Astrocyte (in vitro differentiated cells and primary cell): ENCODE results near the gene CAVIN1. TPM values are rescaled to one million over a fixed set of nuclear protein-coding genes. Genes with fewer than 3 reads are reported as not detected.
"Not testable (repeated sequence)": the region's sequence is repeated elsewhere in the genome, so short reads cannot be mapped to it uniquely, and the experiment has no call there.

Source experiments
- DNase-seq: peaks from one replicate; pipeline ENCODE4 v3.0.0-alpha.2; 2010; ENCODE audit warnings: low read depth
- FAIRE-seq: peaks from 2 replicates; lab custom pipeline; 2011; peaks lifted over from hg19 to GRCh38; lab: Jason Lieb, UNC
- H2AFZ ChIP-seq: 2 replicates; pipeline ENCODE4 v1.6.0; 2012; ENCODE audit warnings: low read depth, low read length, inconsistent platforms
- H3K27ac ChIP-seq: 2 replicates; pipeline ENCODE4 v1.5.1; 2011; ENCODE audit warnings: low read depth, low read length, inconsistent platforms
- H3K27me3 ChIP-seq: 2 replicates; pipeline ENCODE4 v1.6.0; 2011; ENCODE audit warnings: low read length, inconsistent platforms; ENCODE audit not compliant: insufficient read depth
- H3K36me3 ChIP-seq: 2 replicates; pipeline ENCODE4 v1.5.1; 2011; ENCODE audit warnings: low read length, inconsistent platforms; ENCODE audit not compliant: insufficient read depth
- H3K4me1 ChIP-seq: 2 replicates; pipeline ENCODE4 v1.5.1; 2011; ENCODE audit warnings: low read length, inconsistent platforms; ENCODE audit not compliant: insufficient read depth
- H3K4me2 ChIP-seq: 2 replicates; pipeline ENCODE4 v1.6.0; 2012; ENCODE audit warnings: low read length, inconsistent platforms
- H3K4me3 ChIP-seq: 2 replicates; pipeline ENCODE4 v1.5.1; 2011; ENCODE audit warnings: low read depth, mild to moderate bottlenecking, low read length, inconsistent platforms; ENCODE audit not compliant: insufficient read depth
- H3K79me2 ChIP-seq: 2 replicates; pipeline ENCODE4 v1.6.0; 2012; ENCODE audit warnings: mild to moderate bottlenecking, low read length, inconsistent platforms; ENCODE audit not compliant: insufficient read depth
- H3K9ac ChIP-seq: 2 replicates; pipeline ENCODE4 v1.6.0; 2012; ENCODE audit warnings: mild to moderate bottlenecking, low read length, inconsistent platforms
- H3K9me3 ChIP-seq: 2 replicates; pipeline ENCODE4 v1.5.1; 2012; ENCODE audit warnings: low read depth, mild to moderate bottlenecking, low read length, inconsistent platforms; ENCODE audit not compliant: insufficient read depth
- H4K20me1 ChIP-seq: 2 replicates; pipeline ENCODE4 v1.6.0; 2012; ENCODE audit warnings: low read length, inconsistent platforms; ENCODE audit not compliant: insufficient read depth
- H3K27ac Mint-ChIP-seq: one replicate; pipeline ENCODE4 v1.8.0; 2021; ENCODE audit warnings: mild to moderate bottlenecking, mixed read lengths; ENCODE audit not compliant: unreplicated experiment
- H3K27me3 Mint-ChIP-seq: one replicate; pipeline ENCODE4 v1.8.0; 2021; ENCODE audit warnings: low read depth, mixed read lengths; ENCODE audit not compliant: unreplicated experiment
- H3K36me3 Mint-ChIP-seq: one replicate; pipeline ENCODE4 v1.8.0; 2021; ENCODE audit warnings: low read depth, mixed read lengths; ENCODE audit not compliant: unreplicated experiment
- H3K4me1 Mint-ChIP-seq: one replicate; pipeline ENCODE4 v1.8.0; 2021; ENCODE audit warnings: low read depth, mixed read lengths; ENCODE audit not compliant: unreplicated experiment
- H3K4me3 Mint-ChIP-seq: one replicate; pipeline ENCODE4 v1.8.0; 2021; ENCODE audit warnings: mild to moderate bottlenecking, moderate library complexity, mixed read lengths; ENCODE audit not compliant: unreplicated experiment
- H3K9me3 Mint-ChIP-seq: one replicate; pipeline ENCODE4 v1.8.0; 2021; ENCODE audit warnings: mild to moderate bottlenecking, mixed read lengths; ENCODE audit not compliant: unreplicated experiment
- CTCF ChIP-seq: IDR thresholded peaks from 2 replicates; pipeline ENCODE4 v1.5.1; 2011; ENCODE audit warnings: low read depth, mild to moderate bottlenecking, inconsistent platforms, low read length, moderate library complexity; ENCODE audit not compliant: insufficient read depth
- EZH2 ChIP-seq: IDR thresholded peaks from 2 replicates; pipeline ENCODE4 v1.6.1; 2012; ENCODE audit warnings: mild to moderate bottlenecking, low read length, inconsistent platforms; ENCODE audit not compliant: insufficient read depth
- total RNA-seq: library from RNA; stranded (reverse); gene quantifications from 2 replicates; pipeline ENCODE4 v1.2.1, GENCODE V29; 2021

CAVIN1 gene
- total RNA-seq, 1 donor from 2014 or later = 602 TPM

GRCh38 chr17:42421507-42422338 is 1.3 kb downstream of the CAVIN1 start:
- no peak for TF ChIP-seq EZH2
- TF ChIP-seq CTCF = no peak
- peaks cover 28% of the 10 kb centered on the region for H3K4me1 Mint-ChIP-seq
- peak overlapping the region; percentile 95 for H3K4me2 ChIP-seq
- peak overlapping the region; percentile 98 for H3K9ac ChIP-seq
- peak overlapping the region; percentile 91 for H3K27ac ChIP-seq
- peaks cover 23% of the 10 kb centered on the region for H3K4me1 ChIP-seq
- H3K4me3 Mint-ChIP-seq = peak overlapping the region; percentile 99
- H3K27ac Mint-ChIP-seq = peak overlapping the region; percentile 83
- no peaks in the 10 kb centered on the region for H3K27me3 ChIP-seq
- H3K9me3 ChIP-seq = no peaks in the 10 kb centered on the region
- H4K20me1 ChIP-seq = peaks cover 54% of the 10 kb centered on the region
- FAIRE-seq = no peak
- H2AFZ ChIP-seq = no peak overlapping the region
- H3K9me3 Mint-ChIP-seq = peaks cover 2% of the 10 kb centered on the region
- H3K36me3 Mint-ChIP-seq = peaks cover 13% of the 10 kb centered on the region
- H3K36me3 ChIP-seq = peaks cover 3% of the 10 kb centered on the region
- peak overlapping the region; percentile 96 for H3K4me3 ChIP-seq
- peaks cover 64% of the 10 kb centered on the region for H3K79me2 ChIP-seq
- no peaks in the 10 kb centered on the region for H3K27me3 Mint-ChIP-seq
- DNase-seq = peak; percentile 72

GRCh38 chr17:42421136-42421506 is 1.9 kb downstream of the CAVIN1 start:
- Histone ChIP-seq H4K20me1 (peaks cover 60% of the 10 kb centered on the region), H3K4me2 (peak overlapping the region; percentile 95), H3K79me2 (peaks cover 70% of the 10 kb centered on the region), H3K9me3 (no peaks in the 10 kb centered on the region), H2AFZ (no peak overlapping the region), H3K4me1 (peaks cover 26% of the 10 kb centered on the region), H3K36me3 (peaks cover 3% of the 10 kb centered on the region), H3K9ac (peak overlapping the region; percentile 98), H3K4me3 (peak overlapping the region; percentile 96), H3K27me3 (no peaks in the 10 kb centered on the region), H3K27ac (peak overlapping the region; percentile 91)
- no peak for DNase-seq
- Mint-ChIP-seq H3K27ac (peak overlapping the region; percentile 83), H3K4me1 (peaks cover 30% of the 10 kb centered on the region), H3K4me3 (peak overlapping the region; percentile 99), H3K36me3 (peaks cover 15% of the 10 kb centered on the region), H3K9me3 (peaks cover 2% of the 10 kb centered on the region), H3K27me3 (no peaks in the 10 kb centered on the region)
- no peak for FAIRE-seq
- TF ChIP-seq EZH2 (no peak), CTCF (no peak)

- Mint-ChIP-seq H3K4me3 (peak overlapping the region; percentile 67), H3K36me3 (peaks cover 15% of the 10 kb centered on the region), H3K4me1 (peaks cover 41% of the 10 kb centered on the region)
- Histone ChIP-seq H4K20me1 (peaks cover 91% of the 10 kb centered on the region), H3K4me1 (peaks cover 33% of the 10 kb centered on the region), H3K4me2 (peak overlapping the region; percentile 13), H3K79me2 (peaks cover 100% of the 10 kb centered on the region)
- H3K27me3 Mint-ChIP-seq, H3K27ac ChIP-seq, H3K27ac Mint-ChIP-seq, FAIRE-seq, H3K36me3 ChIP-seq, H3K27me3 ChIP-seq, H3K9me3 ChIP-seq, H3K9me3 Mint-ChIP-seq, DNase-seq, H3K9ac ChIP-seq, H2AFZ ChIP-seq, H3K4me3 ChIP-seq: not testable (repeated sequence)
Measured at GRCh38 chr17:42417981-42418380, 5.1 kb downstream of the CAVIN1 start.
